Activated CD4-positive, alpha-beta T cell treated with anti-CD3 and anti-CD28 coated beads, Interleukin-2, amount 10 ng/mL, durations not matched to agents 7 days and 5 days (primary cell): ENCODE measurements around the gene CCL24. TPM values are rescaled to one million over a fixed set of nuclear protein-coding genes. Genes with fewer than 3 reads are reported as not detected.
"Not testable (repeated sequence)": the region's sequence is repeated elsewhere in the genome, so short reads cannot be mapped to it uniquely, and the experiment has no call there.

Source experiments
- CTCF ChIA-PET: fragments of 350-600 bp; sonication (Branson Sonifier 250); formaldehyde crosslinking; loops from one replicate; lab custom pipeline; 2021; ENCODE audit warnings: antibody characterized with exemption; lab: Charles Lee
- POLR2A ChIA-PET: fragments of 350-600 bp; sonication (Branson Sonifier 250); formaldehyde crosslinking; loops from one replicate; lab custom pipeline; 2021; ENCODE audit warnings: antibody characterized with exemption; lab: Charles Lee
- DNase-seq: peaks from one replicate; pipeline ENCODE4 v3.0.0-alpha.2; 2020
- H3K27ac Mint-ChIP-seq: one replicate; pipeline ENCODE4 v1.8.0; 2021; ENCODE audit warnings: mild to moderate bottlenecking, moderate library complexity, mixed read lengths
- H3K27me3 Mint-ChIP-seq: one replicate; pipeline ENCODE4 v1.8.0; 2021; ENCODE audit warnings: mixed read lengths
- H3K36me3 Mint-ChIP-seq: one replicate; pipeline ENCODE4 v1.8.0; 2021; ENCODE audit warnings: low read depth, mixed read lengths
- H3K4me1 Mint-ChIP-seq: one replicate; pipeline ENCODE4 v1.8.0; 2021; ENCODE audit warnings: mixed read lengths
- H3K4me3 Mint-ChIP-seq: one replicate; pipeline ENCODE4 v1.8.0; 2021; ENCODE audit warnings: mild to moderate bottlenecking, moderate library complexity, mixed read lengths
- H3K9me3 Mint-ChIP-seq: one replicate; pipeline ENCODE4 v1.8.0; 2021; ENCODE audit warnings: mixed read lengths
- total RNA-seq, 2 experiments: library from RNA; stranded (reverse); gene quantifications; one replicate each; pipeline ENCODE4 v1.2.3, GENCODE V29; 2021

CCL24 gene
- total RNA-seq, 2 experiments from 2014 or later, result not detected

- no peaks in the 10 kb centered on the region for H3K27me3 Mint-ChIP-seq
These were observed 26.4 kb upstream of the CCL24 start for GRCh38 chr7:75840029-75840428.

GRCh38 chr7:75838281-75838930 is 24.8 kb upstream of the CCL24 start:
- not testable (repeated sequence) for H3K9me3 Mint-ChIP-seq, H3K27me3 Mint-ChIP-seq

More at GRCh38 chr7:75840029-75840428, 26.4 kb upstream of the CCL24 start:
- no peak overlapping the region for H3K27ac Mint-ChIP-seq
- DNase-seq, result no peak
- no peaks in the 10 kb centered on the region for H3K9me3 Mint-ChIP-seq
- ChIA-PET POLR2A (no interaction called here), CTCF (interaction anchor here (0.6 kb wide), 1 partner anchor 1394 kb away, joined by 4 read pairs; no protein-coding TSS in a partner anchor)
- peaks cover 6% of the 10 kb centered on the region for H3K4me1 Mint-ChIP-seq
- H3K36me3 Mint-ChIP-seq, result no peaks in the 10 kb centered on the region
- H3K4me3 Mint-ChIP-seq, result no peak overlapping the region

GRCh38 chr7:75836798-75837197 is 23.2 kb upstream of the CCL24 start:
- no peak for DNase-seq
- Mint-ChIP-seq H3K27ac (no peak overlapping the region), H3K4me1 (no peaks in the 10 kb centered on the region), H3K9me3 (no peaks in the 10 kb centered on the region), H3K36me3 (no peaks in the 10 kb centered on the region), H3K4me3 (no peak overlapping the region), H3K27me3 (no peaks in the 10 kb centered on the region)
- POLR2A ChIA-PET, result no interaction called here
- CTCF ChIA-PET, result no interaction called here

More at GRCh38 chr7:75838281-75838930, 24.8 kb upstream of the CCL24 start:
- POLR2A ChIA-PET, DNase-seq, H3K4me3 Mint-ChIP-seq, H3K27ac Mint-ChIP-seq, H3K36me3 Mint-ChIP-seq, H3K4me1 Mint-ChIP-seq: not testable (repeated sequence)
- CTCF ChIA-PET, result interaction anchor here (0.6 kb wide), 2 partner anchors 342 to 512 kb away, joined by 3 read pairs; no protein-coding TSS in a partner anchor

GRCh38 chr7:75835688-75836285 is 22.2 kb upstream of the CCL24 start:
- CTCF ChIA-PET, result interaction anchor here (0.7 kb wide), 1 partner anchor 279 kb away, joined by 3 read pairs; no protein-coding TSS in a partner anchor
- no peaks in the 10 kb centered on the region for H3K36me3 Mint-ChIP-seq
- H3K27me3 Mint-ChIP-seq, result no peaks in the 10 kb centered on the region
- H3K4me3 Mint-ChIP-seq, result no peak overlapping the region
- H3K9me3 Mint-ChIP-seq, result no peaks in the 10 kb centered on the region
- H3K4me1 Mint-ChIP-seq, result no peaks in the 10 kb centered on the region
- no peak overlapping the region for H3K27ac Mint-ChIP-seq
- POLR2A ChIA-PET, result no interaction called here
- DNase-seq, result no peak

- H3K4me1 Mint-ChIP-seq, H3K4me3 Mint-ChIP-seq, H3K36me3 Mint-ChIP-seq, DNase-seq, H3K27me3 Mint-ChIP-seq, H3K9me3 Mint-ChIP-seq, H3K27ac Mint-ChIP-seq, POLR2A ChIA-PET: not testable (repeated sequence)
- CTCF ChIA-PET, result interaction anchor here (1.0 kb wide), 1 partner anchor 265 kb away, joined by 3 read pairs; no protein-coding TSS in a partner anchor
These were observed 20.1 kb upstream of the CCL24 start for GRCh38 chr7:75833662-75834061.

- Mint-ChIP-seq H3K9me3 (no peaks in the 10 kb centered on the region), H3K27ac (no peak overlapping the region)
- POLR2A ChIA-PET, result no interaction called here
These were observed 17.4 kb upstream of the CCL24 start for GRCh38 chr7:75830978-75831377.

GRCh38 chr7:75829656-75830055 is 16.1 kb upstream of the CCL24 start:
- CTCF ChIA-PET, result not testable (repeated sequence)

More at GRCh38 chr7:75830978-75831377, 17.4 kb upstream of the CCL24 start:
- no peak for DNase-seq
- H3K4me3 Mint-ChIP-seq, result no peak overlapping the region
- CTCF ChIA-PET, result no interaction called here
- H3K36me3 Mint-ChIP-seq, result no peaks in the 10 kb centered on the region
- H3K4me1 Mint-ChIP-seq, result no peaks in the 10 kb centered on the region
- peaks cover 2% of the 10 kb centered on the region for H3K27me3 Mint-ChIP-seq

GRCh38 chr7:75823198-75823910 is 9.7 kb upstream of the CCL24 start:
- no peak for DNase-seq
- Mint-ChIP-seq H3K27ac (no peak overlapping the region), H3K9me3 (no peaks in the 10 kb centered on the region), H3K36me3 (no peaks in the 10 kb centered on the region), H3K27me3 (peaks cover 3% of the 10 kb centered on the region), H3K4me1 (no peaks in the 10 kb centered on the region), H3K4me3 (no peak overlapping the region)
- POLR2A ChIA-PET, result no interaction called here
- CTCF ChIA-PET, result no interaction called here

More at GRCh38 chr7:75829656-75830055, 16.1 kb upstream of the CCL24 start:
- H3K36me3 Mint-ChIP-seq, H3K4me1 Mint-ChIP-seq, H3K9me3 Mint-ChIP-seq, H3K27ac Mint-ChIP-seq, H3K4me3 Mint-ChIP-seq, DNase-seq, H3K27me3 Mint-ChIP-seq, POLR2A ChIA-PET: not testable (repeated sequence)

- Mint-ChIP-seq H3K27me3 (peaks cover 3% of the 10 kb centered on the region), H3K4me1 (no peaks in the 10 kb centered on the region), H3K27ac (no peak overlapping the region), H3K36me3 (no peaks in the 10 kb centered on the region), H3K4me3 (no peak overlapping the region), H3K9me3 (no peaks in the 10 kb centered on the region)
- ChIA-PET POLR2A (no interaction called here), CTCF (no interaction called here)
- no peak for DNase-seq
These were observed 7.1 kb upstream of the CCL24 start for GRCh38 chr7:75820688-75821087.

- Mint-ChIP-seq H3K27ac (no peak overlapping the region), H3K4me3 (no peak overlapping the region), H3K4me1 (no peaks in the 10 kb centered on the region), H3K9me3 (no peaks in the 10 kb centered on the region), H3K36me3 (no peaks in the 10 kb centered on the region), H3K27me3 (peaks cover 3% of the 10 kb centered on the region)
- ChIA-PET POLR2A (no interaction called here), CTCF (no interaction called here)
- DNase-seq, result no peak
These were observed 6.1 kb upstream of the CCL24 start for GRCh38 chr7:75819711-75820110.

- no peak for DNase-seq
- Mint-ChIP-seq H3K27ac (no peak overlapping the region), H3K9me3 (no peaks in the 10 kb centered on the region), H3K4me1 (no peaks in the 10 kb centered on the region), H3K4me3 (no peak overlapping the region), H3K27me3 (peaks cover 3% of the 10 kb centered on the region), H3K36me3 (no peaks in the 10 kb centered on the region)
- POLR2A ChIA-PET, result no interaction called here
- CTCF ChIA-PET, result no interaction called here
These were observed 4.9 kb upstream of the CCL24 start for GRCh38 chr7:75818472-75818871.

GRCh38 chr7:75817116-75817515 is 3.5 kb upstream of the CCL24 start:
- H3K36me3 Mint-ChIP-seq, result no peaks in the 10 kb centered on the region
- no peak overlapping the region for H3K4me3 Mint-ChIP-seq
- POLR2A ChIA-PET, result no interaction called here
- peaks cover 3% of the 10 kb centered on the region for H3K27me3 Mint-ChIP-seq
- no peaks in the 10 kb centered on the region for H3K4me1 Mint-ChIP-seq
- CTCF ChIA-PET, result interaction anchor here (1.0 kb wide), 1 partner anchor 252 kb away, joined by 3 read pairs; no protein-coding TSS in a partner anchor
- no peak overlapping the region for H3K27ac Mint-ChIP-seq
- H3K9me3 Mint-ChIP-seq, result no peaks in the 10 kb centered on the region
- no peak for DNase-seq
